A673 (cell line): ENCODE measurements around the gene TEX19.

Experiments
- EZH2 ChIP-seq: fragments of 200-600 bp; sonication (generic); IDR thresholded peaks from 2 replicates; pipeline ENCODE4 v1.6.1; 2017; ENCODE audit warnings: borderline replicate concordance, low read depth, mild to moderate bottlenecking, mixed read lengths, antibody characterized with exemption, low read length; ENCODE audit not compliant: poor library complexity, severe bottlenecking
- TF ChIP-seq, protein P1 (sequence below): fragments of 300-800, 200-600 bp; sonication (generic); conservative IDR thresholded peaks from 2 replicates; pipeline ENCODE4 v1.5.1; 2017; ENCODE audit warnings: low read depth, mild to moderate bottlenecking, antibody characterized with exemption, low read length, moderate library complexity, mixed read lengths

DNA sequence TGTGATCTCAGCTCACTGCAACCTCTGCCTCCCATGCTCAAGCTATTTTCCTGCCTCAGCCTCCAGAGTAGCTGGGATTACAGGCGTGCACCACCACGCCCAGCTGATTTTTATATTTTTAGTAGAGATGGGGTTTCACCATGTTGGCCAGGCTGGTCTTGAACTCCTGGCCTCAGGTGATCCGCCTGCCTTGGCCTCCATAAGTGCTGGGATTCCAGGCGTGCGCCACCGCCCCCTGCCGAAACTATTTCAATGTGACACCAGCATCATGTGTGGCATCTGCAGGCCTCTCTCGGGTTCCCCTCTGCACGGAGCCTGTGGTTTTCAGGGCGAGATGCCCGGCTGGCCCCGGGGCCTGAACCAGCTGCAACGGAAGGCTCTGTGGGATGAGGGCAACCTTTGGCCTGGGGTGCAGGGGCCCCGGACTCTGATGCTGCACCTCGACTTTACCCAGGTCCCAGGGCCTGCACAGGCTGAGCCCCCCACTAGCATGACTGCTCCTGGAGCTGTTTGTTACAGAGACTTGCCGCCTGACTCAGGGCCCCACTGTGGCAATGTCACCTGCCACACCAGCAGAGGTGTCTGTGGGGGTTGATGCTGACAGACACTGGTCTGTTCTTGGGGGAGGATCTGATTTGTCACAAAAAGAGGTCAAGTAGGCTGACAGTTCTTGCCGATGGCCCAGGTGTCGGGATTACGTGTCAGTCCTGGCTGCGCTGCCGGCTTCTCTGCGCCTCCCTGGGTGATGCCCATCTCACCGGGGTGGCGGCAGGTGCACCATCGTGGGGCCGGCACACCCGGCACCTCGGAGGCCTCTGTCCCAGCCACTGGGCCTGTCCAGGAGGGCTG is 8.6 kb upstream of the TEX19 start:
- TF ChIP-seq, protein P1, sequence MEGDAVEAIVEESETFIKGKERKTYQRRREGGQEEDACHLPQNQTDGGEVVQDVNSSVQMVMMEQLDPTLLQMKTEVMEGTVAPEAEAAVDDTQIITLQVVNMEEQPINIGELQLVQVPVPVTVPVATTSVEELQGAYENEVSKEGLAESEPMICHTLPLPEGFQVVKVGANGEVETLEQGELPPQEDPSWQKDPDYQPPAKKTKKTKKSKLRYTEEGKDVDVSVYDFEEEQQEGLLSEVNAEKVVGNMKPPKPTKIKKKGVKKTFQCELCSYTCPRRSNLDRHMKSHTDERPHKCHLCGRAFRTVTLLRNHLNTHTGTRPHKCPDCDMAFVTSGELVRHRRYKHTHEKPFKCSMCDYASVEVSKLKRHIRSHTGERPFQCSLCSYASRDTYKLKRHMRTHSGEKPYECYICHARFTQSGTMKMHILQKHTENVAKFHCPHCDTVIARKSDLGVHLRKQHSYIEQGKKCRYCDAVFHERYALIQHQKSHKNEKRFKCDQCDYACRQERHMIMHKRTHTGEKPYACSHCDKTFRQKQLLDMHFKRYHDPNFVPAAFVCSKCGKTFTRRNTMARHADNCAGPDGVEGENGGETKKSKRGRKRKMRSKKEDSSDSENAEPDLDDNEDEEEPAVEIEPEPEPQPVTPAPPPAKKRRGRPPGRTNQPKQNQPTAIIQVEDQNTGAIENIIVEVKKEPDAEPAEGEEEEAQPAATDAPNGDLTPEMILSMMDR: no peak
- TF ChIP-seq EZH2: no peak
